Measurements from ENCODE around the gene EYA2.

The EYA2 gene

DNA sequence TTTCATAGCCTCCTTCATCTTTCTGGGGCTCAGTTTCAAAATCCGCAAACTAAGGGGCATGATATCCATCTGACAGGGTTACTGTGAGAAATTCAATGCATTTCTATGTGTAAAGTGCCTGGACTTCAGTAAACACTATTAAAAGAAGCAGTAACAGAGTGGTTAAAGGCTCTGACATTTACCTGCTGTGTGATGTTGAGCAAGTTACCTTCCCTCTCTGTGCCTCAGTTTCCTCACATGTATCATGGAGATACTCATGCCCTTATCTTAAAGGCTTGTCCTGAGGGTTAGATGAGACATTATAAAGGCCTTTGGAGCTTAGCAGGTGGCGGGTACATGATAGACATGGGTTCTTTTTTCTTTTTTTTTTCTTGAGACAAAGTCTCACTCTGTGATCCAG, 46.8 kb downstream of the EYA2 start:
- TF ChIP-seq, protein P1, sequence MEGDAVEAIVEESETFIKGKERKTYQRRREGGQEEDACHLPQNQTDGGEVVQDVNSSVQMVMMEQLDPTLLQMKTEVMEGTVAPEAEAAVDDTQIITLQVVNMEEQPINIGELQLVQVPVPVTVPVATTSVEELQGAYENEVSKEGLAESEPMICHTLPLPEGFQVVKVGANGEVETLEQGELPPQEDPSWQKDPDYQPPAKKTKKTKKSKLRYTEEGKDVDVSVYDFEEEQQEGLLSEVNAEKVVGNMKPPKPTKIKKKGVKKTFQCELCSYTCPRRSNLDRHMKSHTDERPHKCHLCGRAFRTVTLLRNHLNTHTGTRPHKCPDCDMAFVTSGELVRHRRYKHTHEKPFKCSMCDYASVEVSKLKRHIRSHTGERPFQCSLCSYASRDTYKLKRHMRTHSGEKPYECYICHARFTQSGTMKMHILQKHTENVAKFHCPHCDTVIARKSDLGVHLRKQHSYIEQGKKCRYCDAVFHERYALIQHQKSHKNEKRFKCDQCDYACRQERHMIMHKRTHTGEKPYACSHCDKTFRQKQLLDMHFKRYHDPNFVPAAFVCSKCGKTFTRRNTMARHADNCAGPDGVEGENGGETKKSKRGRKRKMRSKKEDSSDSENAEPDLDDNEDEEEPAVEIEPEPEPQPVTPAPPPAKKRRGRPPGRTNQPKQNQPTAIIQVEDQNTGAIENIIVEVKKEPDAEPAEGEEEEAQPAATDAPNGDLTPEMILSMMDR (IDR thresholded peaks at IDR 0.05): no peak

DNA sequence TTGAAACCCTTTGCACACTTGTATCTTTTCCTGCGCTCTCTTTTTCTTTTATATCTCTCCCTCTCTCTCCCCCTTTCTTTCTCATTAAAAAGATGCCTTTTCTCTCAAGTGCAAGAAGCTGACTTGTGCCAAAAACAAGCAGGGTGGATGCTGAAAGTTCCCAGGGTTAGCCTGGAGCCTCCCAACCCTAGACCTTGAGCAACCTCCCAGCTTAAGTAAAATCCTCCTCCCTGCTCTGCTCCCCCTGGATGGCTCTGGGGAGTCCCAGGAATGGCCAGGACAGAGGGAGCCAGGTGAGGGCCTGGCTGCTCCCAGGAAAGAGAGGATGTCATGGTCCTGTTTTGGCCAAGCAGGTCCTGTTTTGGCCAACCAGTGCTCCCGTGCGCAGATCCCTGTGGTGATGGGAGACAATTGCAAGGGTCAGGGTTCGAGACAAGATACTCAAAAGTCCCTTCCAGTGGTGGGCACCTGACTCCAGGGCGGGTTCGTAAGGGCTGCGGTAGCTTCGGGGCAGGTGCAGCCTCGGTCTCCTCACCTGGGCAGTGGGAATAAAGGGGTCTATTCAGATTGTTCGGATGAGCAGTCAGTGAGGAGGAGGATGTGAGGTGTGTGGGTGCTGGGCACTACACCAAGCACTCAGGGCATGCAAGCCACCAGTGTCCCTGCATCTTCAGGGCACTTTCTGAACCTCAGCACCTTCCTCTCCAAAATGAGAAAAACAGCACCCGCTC, 49.4 kb downstream of the EYA2 start:
- TF ChIP-seq, protein P1 (IDR thresholded peaks at IDR 0.05): no peak

GRCh38 chr20:46945465-46945864, 50.8 kb downstream of the EYA2 start:
- TF ChIP-seq, protein P1 (IDR thresholded peaks at IDR 0.05): no peak

DNA sequence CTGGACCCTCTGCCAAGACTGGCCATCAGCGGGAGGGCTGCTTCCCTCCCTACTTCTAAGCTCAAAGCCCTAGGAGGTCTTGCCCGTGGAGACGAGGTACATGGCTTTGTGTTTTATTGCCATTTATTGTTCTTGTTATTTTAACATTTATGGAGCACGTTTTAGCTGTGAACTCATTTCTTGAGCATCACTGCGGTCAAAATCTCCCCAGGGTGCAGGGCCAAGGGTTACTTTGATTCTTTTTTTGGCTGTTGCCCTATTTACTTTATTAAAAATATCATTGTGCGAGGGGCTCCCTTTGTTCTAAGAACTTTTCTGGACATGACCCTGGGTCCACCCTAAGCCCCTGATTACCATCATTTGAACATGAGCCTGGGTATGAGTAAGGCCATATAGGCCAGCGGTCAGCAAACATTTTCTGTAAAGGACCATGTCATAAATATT, 51.6 kb downstream of the EYA2 start:
- TF ChIP-seq, protein P1 (IDR thresholded peaks at IDR 0.05): no peak

- TF ChIP-seq, protein P1 (IDR thresholded peaks at IDR 0.05): no peak
Measured at GRCh38 chr20:46946796-46947195, 52.2 kb downstream of the EYA2 start.

GRCh38 chr20:46948081-46948480, 53.4 kb downstream of the EYA2 start:
- TF ChIP-seq, protein P1 (IDR thresholded peaks at IDR 0.05): no peak

DNA sequence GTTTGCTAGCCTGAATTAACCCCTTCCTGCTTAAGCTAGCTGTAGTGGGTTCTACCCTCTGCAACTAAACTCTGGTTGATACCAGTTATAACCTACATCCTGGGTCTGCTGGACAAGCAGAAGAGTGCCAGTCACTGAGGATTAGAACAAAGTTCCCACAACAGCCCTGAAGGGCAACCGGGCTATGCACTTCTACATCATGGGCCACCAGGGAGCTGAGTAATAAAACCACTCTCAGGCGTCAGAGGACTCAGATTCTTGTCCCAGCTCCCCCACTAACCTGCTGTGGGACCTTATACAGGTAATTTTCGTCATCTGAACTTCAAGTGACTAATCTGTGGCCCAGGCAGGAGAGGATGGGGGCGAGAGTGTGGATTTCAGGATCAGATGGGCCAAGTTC, 56.8 kb downstream of the EYA2 start:
- TF ChIP-seq, protein P1 (IDR thresholded peaks at IDR 0.05): no peak

All from LNCAP (cell line).